NCI-H1436 (cell line): Measurements from ENCODE around the gene PRORP.
A peak's percentile ranks its signal among the peaks of the same experiment; 100 is the strongest.
"Not testable (repeated sequence)": the region's sequence is repeated elsewhere in the genome, so short reads cannot be mapped to it uniquely, and the experiment has no call there.

Experiments
- DNase-seq: peaks from one replicate; lab custom pipeline; 2025; lab: John Stamatoyannopoulos, UW

Gene PRORP

GRCh38 chr14:35121887-35122695, at the start of gene PRORP, which contains the start of gene PPP2R3C:
Gene PRORP (plus strand): TSS chr14:35122552. CDS start chr14:35123246, 694 bp downstream.
Gene PPP2R3C (minus strand): TSS chr14:35121990. CDS start chr14:35121959, 31 bp downstream.
- peak; percentile 84 for DNase-seq

GRCh38 chr14:35073486-35073885, 48.9 kb upstream of the PRORP start:
- DNase-seq = no peak

- DNase-seq = no peak
Observed at GRCh38 chr14:35078082-35078481, 44.3 kb upstream of the PRORP start.

GRCh38 chr14:35079742-35080141, 42.6 kb upstream of the PRORP start:
- DNase-seq = no peak

GRCh38 chr14:35083530-35084150, 38.7 kb upstream of the PRORP start:
- no peak for DNase-seq

GRCh38 chr14:35085441-35085840, 36.9 kb upstream of the PRORP start:
- no peak for DNase-seq

- DNase-seq = no peak
Observed at GRCh38 chr14:35088514-35088913, 33.8 kb upstream of the PRORP start.

GRCh38 chr14:35094645-35095044, 27.7 kb upstream of the PRORP start:
- not testable (repeated sequence) for DNase-seq

- no peak for DNase-seq
Observed at GRCh38 chr14:35107866-35108265, 14.5 kb upstream of the PRORP start.

GRCh38 chr14:35112641-35113040, 9.7 kb upstream of the PRORP start:
- no peak for DNase-seq

GRCh38 chr14:35113308-35113950, 8.9 kb upstream of the PRORP start:
- DNase-seq = no peak

- no peak for DNase-seq
Observed at GRCh38 chr14:35114036-35114435, 8.3 kb upstream of the PRORP start.

- DNase-seq = no peak
Observed at GRCh38 chr14:35116242-35116641, 6.1 kb upstream of the PRORP start.

- DNase-seq = no peak
Observed at GRCh38 chr14:35117112-35117511, 5.2 kb upstream of the PRORP start.

- DNase-seq = no peak
Observed at GRCh38 chr14:35121026-35121886, 1.1 kb upstream of the PRORP start.

- no peak for DNase-seq
Observed at GRCh38 chr14:35122696-35123387, 490 bp downstream of the PRORP start.

- DNase-seq = no peak
Observed at GRCh38 chr14:35123388-35123703, 994 bp downstream of the PRORP start.

GRCh38 chr14:35124127-35124526, 1.8 kb downstream of the PRORP start:
- DNase-seq = no peak

GRCh38 chr14:35133542-35134328, 11.4 kb downstream of the PRORP start:
- no peak for DNase-seq

GRCh38 chr14:35134329-35135123, 12.2 kb downstream of the PRORP start:
- DNase-seq = no peak
